ENCODE measurements around the gene RXFP4. TPM values are rescaled to one million over a fixed set of nuclear protein-coding genes. Genes with fewer than 3 reads are reported as not detected.
A peak's percentile ranks its signal among the peaks of the same experiment; 100 is the strongest.

The RXFP4 gene
- total RNA-seq, 1 experiment from 2014 or later: not detected

- Histone ChIP-seq H2AFZ (ENCODE audit: low read length) (no peak overlapping the region), H2AK5ac (ENCODE audit: insufficient read length, low read length) (no peak overlapping the region), H2BK12ac (ENCODE audit: insufficient read length, low read depth, low read length) (no peak overlapping the region), H3K79me1 (ENCODE audit: insufficient read depth, low read depth, low read length, poor library complexity, severe bottlenecking) (no peaks in the 10 kb centered on the region), H3T11ph (ENCODE audit: low read length) (no peak overlapping the region), H3K18ac (ENCODE audit: insufficient read length, low read depth, low read length) (no peak overlapping the region), H2BK15ac (ENCODE audit: low read depth, low read length) (no peak overlapping the region), H3K4me2 (ENCODE audit: insufficient read depth, insufficient read length, low read length) (no peak overlapping the region), H2BK5ac (ENCODE audit: insufficient read length, low read length) (no peak overlapping the region), H3K9ac (ENCODE audit: extremely low read depth, insufficient read length, low read length) (no peak overlapping the region), H4K20me1 (ENCODE audit: control insufficient read depth, insufficient read depth, insufficient read length) (peaks cover 3% of the 10 kb centered on the region), H3K23me2 (ENCODE audit: insufficient read length, low read depth, low read length, poor library complexity, severe bottlenecking) (no peaks in the 10 kb centered on the region), H3K14ac (ENCODE audit: insufficient read depth, low read length) (no peak overlapping the region), H3K4me1 (ENCODE audit: insufficient read depth, low read length) (peaks cover 16% of the 10 kb centered on the region), H4K91ac (ENCODE audit: insufficient read length, low read depth, low read length) (no peak overlapping the region), H3K23ac (ENCODE audit: insufficient read length, low read depth, low read length) (no peak overlapping the region), H3K27me3 (ENCODE audit: insufficient read depth, low read length) (no peaks in the 10 kb centered on the region), H2BK20ac (ENCODE audit: low read depth, low read length, poor library complexity, severe bottlenecking) (no peak overlapping the region), H4K5ac (ENCODE audit: insufficient read length, low read depth, low read length) (no peak overlapping the region), H3K27ac (ENCODE audit: insufficient read length, low read depth, low read length) (no peak overlapping the region), H3K4ac (ENCODE audit: low read depth, low read length) (no peak overlapping the region), H2BK120ac (ENCODE audit: low read depth, low read length, poor library complexity, severe bottlenecking) (no peak overlapping the region), H3K9me3 (ENCODE audit: control insufficient read depth, low read depth, low read length) (no peaks in the 10 kb centered on the region), H4K8ac (replicated peaks; ENCODE audit: insufficient read length, low read depth, low read length) (no peak overlapping the region), H3K79me2 (ENCODE audit: insufficient read depth, low read length) (peaks cover 5% of the 10 kb centered on the region), H3K56ac (ENCODE audit: insufficient read length, low read depth, low read length) (no peak overlapping the region)
- H3K27ac Mint-ChIP-seq: peak overlapping the region in 2 of 3 experiments; percentile 85 to 87; a peak in 4 of 7 replicates
- TF ChIP-seq CTCF (conservative IDR thresholded peaks at IDR 0.05): peak; percentile 62
- H3K4me3 Mint-ChIP-seq: no peak overlapping the region; a peak in 1 of 5 replicates
- no peak for DNase-seq
- H3K27me3 Mint-ChIP-seq (ENCODE audit: low read depth): no peaks in the 10 kb centered on the region
- peaks cover 46 to 82% (median 82%) of the 10 kb centered on the region in 3 experiments for H3K36me3 Mint-ChIP-seq (ENCODE audit: insufficient read depth in 1 of 3, low read depth in 3 of 3)
- peaks cover 36 to 49% of the 10 kb centered on the region in 2 experiments for H3K4me1 Mint-ChIP-seq
- WGBS (ENCODE audit: extremely low coverage, insufficient read length, low lambda C conversion rate): no CpG with 5 or more reads among the region's 9 CpGs
- no peaks in the 10 kb centered on the region for H3K9me3 Mint-ChIP-seq
These were observed 24.7 kb downstream of the RXFP4 start for GRCh38 chr1:155966135-155966534.
